H1 (cell line): ENCODE data around the gene OGFOD2. TPM values are rescaled to one million over a fixed set of nuclear protein-coding genes. Genes with fewer than 3 reads are reported as not detected.

Experiments used
- ATF2 ChIP-seq: IDR thresholded peaks from 2 replicates; pipeline ENCODE4 v1.6.1; 2012; ENCODE audit warnings: low read length, inconsistent platforms
- BRCA1 ChIP-seq: IDR thresholded peaks from 2 replicates; pipeline ENCODE4 v1.6.1; 2012; ENCODE audit warnings: low read depth, low read length, improper control_type of control experiment
- CBX5 ChIP-seq: fragments of 300-800, 300-1000 bp; sonication (generic); IDR thresholded peaks from 2 replicates; pipeline ENCODE4 v1.7.1; 2016; ENCODE audit warnings: antibody characterized with exemption, low read length, low read depth
- CEBPB ChIP-seq: IDR thresholded peaks from 2 replicates; pipeline ENCODE4 v1.6.1; 2012; ENCODE audit warnings: low read depth, low read length
- EP300 ChIP-seq, 2 experiments: IDR thresholded peaks; 1 replicate in 1 of 2; 2 replicates in 1 of 2; pipeline ENCODE4 v1.6.1; 2011 to 2012; ENCODE audit warnings: low read depth in 2 of 2, low read length in 2 of 2, mild to moderate bottlenecking in 2 of 2, borderline replicate concordance in 1 of 2, inconsistent platforms in 1 of 2, moderate library complexity in 1 of 2
- GABPA ChIP-seq: IDR thresholded peaks from 2 replicates; pipeline ENCODE4 v1.6.1; 2011; ENCODE audit warnings: mild to moderate bottlenecking, low read length, moderate library complexity, borderline replicate concordance; ENCODE audit not compliant: insufficient read depth
- HDAC2 ChIP-seq, 2 experiments: fragments of 300-600 bp in 1 of 2; sonication (generic) in 1 of 2; IDR thresholded peaks; 2 replicates each; pipeline ENCODE4 v1.6.1; 2011 to 2012; ENCODE audit warnings: low read depth in 2 of 2, low read length in 2 of 2, mild to moderate bottlenecking in 2 of 2, moderate library complexity in 2 of 2, borderline replicate concordance in 1 of 2, inconsistent platforms in 1 of 2
- KDM1A ChIP-seq: fragments of 200-600, 300-600 bp; sonication (generic); IDR thresholded peaks from 2 replicates; pipeline ENCODE4 v1.7.1; 2016; ENCODE audit warnings: mild to moderate bottlenecking, low read length, borderline replicate concordance
- KDM4A ChIP-seq: IDR thresholded peaks from one replicate; pipeline ENCODE4 v1.7.1; 2012; ENCODE audit warnings: low read depth, mild to moderate bottlenecking, moderate library complexity, low read length, inconsistent platforms; ENCODE audit not compliant: severe bottlenecking
- MAFK ChIP-seq: IDR thresholded peaks from 2 replicates; pipeline ENCODE4 v1.6.1; 2012; ENCODE audit warnings: low read depth, mild to moderate bottlenecking, improper control_type of control experiment, low read length
- NRF1 ChIP-seq: IDR thresholded peaks from 2 replicates; pipeline ENCODE4 v1.6.1; 2011; ENCODE audit warnings: mild to moderate bottlenecking, low read depth, low read length, improper control_type of control experiment
- POLR2AphosphoS5 ChIP-seq: IDR thresholded peaks from 2 replicates; pipeline ENCODE4 v1.6.1; 2011; ENCODE audit warnings: low read depth, low read length
- RBBP5 ChIP-seq: IDR thresholded peaks from 2 replicates; pipeline ENCODE4 v1.7.1; 2012; ENCODE audit warnings: low read depth, mild to moderate bottlenecking, inconsistent platforms, low read length, moderate library complexity, borderline replicate concordance
- SIRT6 ChIP-seq: IDR thresholded peaks from one replicate; pipeline ENCODE4 v1.7.1; 2012; ENCODE audit warnings: low read length, inconsistent platforms
- SIX5 ChIP-seq: IDR thresholded peaks from 2 replicates; pipeline ENCODE4 v1.6.1; 2011; ENCODE audit warnings: mild to moderate bottlenecking, low read depth, low read length
- SP1 ChIP-seq: IDR thresholded peaks from 2 replicates; pipeline ENCODE4 v1.6.1; 2011; ENCODE audit warnings: low read depth, low read length
- SP2 ChIP-seq: IDR thresholded peaks from 2 replicates; pipeline ENCODE4 v1.6.1; 2012; ENCODE audit warnings: mild to moderate bottlenecking, low read length, inconsistent platforms
- SP4 ChIP-seq: IDR thresholded peaks from 2 replicates; pipeline ENCODE4 v1.6.1; 2012; ENCODE audit warnings: low read length, inconsistent platforms
- SUZ12 ChIP-seq: fragments of 200-600 bp; sonication (generic); IDR thresholded peaks from 2 replicates; pipeline ENCODE4 v1.6.1; 2012; ENCODE audit warnings: mild to moderate bottlenecking, inconsistent platforms, low read length, moderate library complexity, mixed read lengths
- TAF1 ChIP-seq: IDR thresholded peaks from 2 replicates; pipeline ENCODE4 v1.6.1; 2011; ENCODE audit warnings: mild to moderate bottlenecking, low read depth, low read length
- TBP ChIP-seq: IDR thresholded peaks from 2 replicates; pipeline ENCODE4 v1.6.1; 2011; ENCODE audit warnings: low read depth, low read length, improper control_type of control experiment
- TCF12 ChIP-seq: IDR thresholded peaks from 2 replicates; pipeline ENCODE4 v1.6.1; 2011; ENCODE audit warnings: low read depth, mild to moderate bottlenecking, low read length
- YY1 ChIP-seq: IDR thresholded peaks from 2 replicates; pipeline ENCODE4 v1.6.1; 2011; ENCODE audit warnings: low read depth, mild to moderate bottlenecking, low read length
- polyA plus RNA-seq, 7 experiments: library from polyadenylated mRNA; depleted of rRNA in 3 of 7; stranded (reverse) in 5 of 7; unstranded in 2 of 7; fragments of >200 nt in 5 of 7; fragments of 200-250 nt in 2 of 7; gene quantifications; 1 replicate in 5 of 7; 2 replicates in 1 of 7; 4 replicates in 1 of 7; pipeline versions ENCODE4 v1.2.1 to v1.2.3, GENCODE V29; 2011 to 2013; ENCODE audit warnings: missing spikeins in 2 of 7, mixed read lengths in 2 of 7
- total RNA-seq: library from RNA; stranded (reverse); fragmentation: NEBNext Ultra II Directional; extraction: Animal tissue kit (Norgen Biotek cat#: 25700); gene quantifications from 2 replicates; pipeline ENCODE4 v1.2.1, GENCODE V29; 2021

Gene OGFOD2
- total and polyA plus RNA-seq, 2 of the 8 experiments (the other 6 are each of a cell fraction or from before 2014, with no cell fraction given), result 17.3 to 20.3 TPM

DNA sequence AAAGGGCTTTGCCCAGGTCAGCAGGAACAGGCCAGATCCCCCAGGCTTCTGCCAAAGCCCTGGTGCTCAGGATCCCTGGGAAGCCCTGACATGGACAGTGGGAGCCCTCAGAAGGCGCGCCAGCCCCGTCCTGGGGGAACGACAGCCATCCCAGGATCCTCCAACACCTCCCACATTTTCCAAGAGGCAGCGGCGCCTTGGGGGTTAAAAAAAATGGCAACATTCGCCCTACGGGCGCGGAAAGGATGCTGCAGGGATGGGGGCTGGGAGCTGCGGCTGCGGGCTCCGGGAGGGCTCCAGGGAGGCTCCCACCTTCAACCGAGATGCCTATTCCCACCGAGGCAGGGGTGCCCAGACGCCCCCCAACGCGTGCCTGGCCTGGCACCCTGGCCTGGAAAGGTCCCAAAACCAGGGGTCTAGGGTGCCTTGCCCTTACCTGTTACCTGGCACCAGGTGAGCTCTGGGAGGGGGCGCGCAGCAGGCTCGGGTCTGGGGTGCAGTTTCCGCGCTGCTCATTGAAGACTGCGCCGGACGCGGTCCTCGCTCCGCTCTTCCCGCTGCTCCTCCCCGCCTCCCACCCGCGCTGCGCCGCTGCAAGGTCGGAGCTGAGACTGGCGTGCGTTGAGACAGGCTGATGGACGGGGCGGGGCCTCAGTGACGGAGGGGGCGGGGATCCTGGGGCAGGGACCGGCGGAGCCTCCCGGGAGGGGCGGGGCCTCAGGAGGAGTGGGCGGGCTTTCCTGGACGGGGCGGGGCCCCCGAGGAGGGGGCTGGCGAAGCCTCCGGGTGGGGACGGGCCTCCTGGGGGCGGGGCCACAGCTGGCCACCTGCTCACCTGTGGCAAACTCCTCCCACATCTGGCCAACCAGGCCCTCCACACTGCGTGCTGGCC is 8.9 kb upstream of the OGFOD2 start, which contains the start of gene ABCB9 (continued):
- TF ChIP-seq SP1, result peak; percentile 79
- no peak for TF ChIP-seq TCF12
- no peak for TF ChIP-seq MAFK
- peak; percentile 83 for TF ChIP-seq KDM4A
- no peak for TF ChIP-seq SP2
- TF ChIP-seq RBBP5, result no peak
- TF ChIP-seq POLR2AphosphoS5, result no peak
- TF ChIP-seq SIX5, result no peak
- no peak for TF ChIP-seq ATF2
- TF ChIP-seq SIRT6, result no peak
- TF ChIP-seq SUZ12, result no peak
- TF ChIP-seq TBP, result no peak
- TF ChIP-seq TAF1, result 0 out of 2 replicates have a peak, but pooled peaks have one; percentile 18
- no peak for TF ChIP-seq CEBPB
- TF ChIP-seq BRCA1, result no peak
- TF ChIP-seq EP300 (IDR thresholded peaks at IDR 0.05; ENCODE audit: borderline replicate concordance in 1 of 2, low read depth in 2 of 2, low read length in 2 of 2), result peak in 1 of 2 experiments; percentile 80; a peak in 1 of 3 replicates
- TF ChIP-seq SP4, result 0 out of 2 replicates have a peak, but pooled peaks have one; percentile 31
- no peak for TF ChIP-seq HDAC2 (IDR thresholded peaks at IDR 0.05; ENCODE audit: borderline replicate concordance in 1 of 2, low read depth in 2 of 2, low read length in 2 of 2)
- TF ChIP-seq CBX5, result no peak
- peak; percentile 49; the same call in 1 of the 2 replicates for TF ChIP-seq YY1
- TF ChIP-seq KDM1A, result no peak
- no peak for TF ChIP-seq GABPA
- no peak for TF ChIP-seq NRF1
